T-helper 1 cell (primary cell): ENCODE data around the gene MYCBP.
"Not testable (repeated sequence)": the region's sequence is repeated elsewhere in the genome, so short reads cannot be mapped to it uniquely, and the experiment has no call there.

Experiments
- DNase-seq, 5 donors: peaks; one replicate each; pipeline ENCODE4 v3.0.0-alpha.2; 2012 to 2020
- total RNA-seq, 4 donors: gene quantifications; one replicate each; lab custom pipeline; 2026; lab: John Stamatoyannopoulos, UW

Gene MYCBP
- 4.0 to 8.6 (median 7.3) reads per million in 4 donors for total RNA-seq

- peak; percentile 94 to 98 (median 95) for DNase-seq
Observed at GRCh38 chr1:38873027-38873969, at the start of gene MYCBP. TSS of gene MYCBP (minus strand) at chr1:38873348. CDS start at chr1:38873305, 43 bp downstream.

- DNase-seq: no peak
Observed at GRCh38 chr1:38919130-38919529, 46.0 kb upstream of the MYCBP start.

DNA sequence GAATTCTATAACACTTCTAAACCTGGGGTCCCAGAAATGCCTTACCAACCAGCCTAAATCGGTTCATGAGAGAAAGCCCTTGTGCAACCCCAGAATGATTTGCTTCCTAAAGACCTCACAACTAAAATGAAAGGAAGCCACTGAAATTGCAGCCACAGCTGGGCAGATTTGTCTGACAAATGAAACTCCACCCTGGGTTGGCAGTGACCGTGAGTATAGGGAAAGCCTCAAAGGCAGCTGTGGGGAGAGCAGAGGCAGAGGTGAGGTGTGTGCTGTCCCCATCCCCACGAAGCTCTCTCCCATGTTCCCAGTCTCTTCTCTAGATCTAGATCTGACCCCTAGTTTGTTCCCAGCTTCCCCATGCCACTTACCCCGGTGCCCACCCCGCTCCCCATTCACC is 45.4 kb upstream of the MYCBP start:
- no peak for DNase-seq

DNA sequence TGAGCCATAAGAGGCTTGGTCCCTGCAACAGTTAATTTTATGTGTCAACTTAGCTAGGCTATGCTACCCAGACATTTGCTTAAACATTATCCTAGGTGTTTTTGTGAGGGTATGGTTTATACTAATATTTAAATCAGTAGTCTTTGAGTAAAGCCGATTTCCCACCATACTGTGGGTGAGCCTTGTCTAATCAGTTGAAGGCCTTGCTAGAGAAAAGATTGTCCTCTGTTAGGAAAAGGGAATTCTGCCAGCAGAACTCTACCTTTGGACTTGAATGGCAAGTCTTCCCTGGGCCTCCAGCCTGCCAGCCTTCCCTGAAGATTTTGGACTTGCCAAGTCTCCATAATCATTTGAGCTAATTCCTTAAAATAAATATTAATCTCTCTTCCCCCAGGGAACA is 44.6 kb upstream of the MYCBP start:
- DNase-seq: no peak

DNA sequence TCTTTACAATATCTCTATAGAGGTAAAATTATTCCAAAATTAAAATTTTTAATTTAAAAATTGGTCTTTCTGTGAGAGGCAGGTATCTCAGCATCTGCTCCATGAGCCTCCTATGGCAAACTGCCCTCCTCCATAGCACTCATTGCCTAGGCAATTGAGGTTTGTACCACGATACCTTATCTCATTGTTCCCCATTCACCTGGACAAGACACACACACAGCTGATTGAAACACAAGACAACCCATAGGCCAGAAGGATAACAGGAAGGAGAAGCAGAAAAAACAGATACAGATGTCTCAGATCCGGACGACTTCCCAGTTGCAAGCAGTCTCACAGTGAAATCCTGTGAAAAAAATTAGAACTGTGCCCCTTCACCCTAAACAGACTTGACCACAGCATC is 44.2 kb upstream of the MYCBP start:
- no peak for DNase-seq

DNA sequence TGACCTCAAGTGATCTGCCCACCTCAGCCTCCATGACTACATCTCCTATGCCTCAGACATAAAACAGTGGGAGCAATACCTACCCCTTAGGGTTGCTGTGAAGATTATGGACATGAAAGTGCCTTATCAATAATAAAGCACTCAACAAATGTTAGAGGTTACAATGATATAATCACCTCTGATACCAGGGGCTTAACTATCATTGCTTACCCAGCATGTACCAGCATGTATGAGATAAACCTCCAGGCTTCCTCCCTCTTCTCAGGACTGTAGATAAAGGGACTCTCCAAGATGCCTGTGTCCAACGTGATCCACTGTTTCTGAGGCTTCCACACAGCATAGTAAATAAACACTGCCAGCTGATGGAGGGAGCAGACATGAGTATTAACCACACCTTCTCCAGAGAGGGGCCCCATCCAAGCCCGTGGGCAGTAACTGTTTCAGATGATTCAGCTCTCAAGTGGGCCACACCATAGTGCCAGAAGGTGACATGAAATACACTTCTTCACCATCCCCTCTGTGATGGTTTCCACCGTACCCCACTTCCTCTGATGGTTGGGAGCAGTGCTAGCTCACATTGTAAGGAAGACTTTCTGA is 42.3 kb upstream of the MYCBP start:
- no peak for DNase-seq

DNA sequence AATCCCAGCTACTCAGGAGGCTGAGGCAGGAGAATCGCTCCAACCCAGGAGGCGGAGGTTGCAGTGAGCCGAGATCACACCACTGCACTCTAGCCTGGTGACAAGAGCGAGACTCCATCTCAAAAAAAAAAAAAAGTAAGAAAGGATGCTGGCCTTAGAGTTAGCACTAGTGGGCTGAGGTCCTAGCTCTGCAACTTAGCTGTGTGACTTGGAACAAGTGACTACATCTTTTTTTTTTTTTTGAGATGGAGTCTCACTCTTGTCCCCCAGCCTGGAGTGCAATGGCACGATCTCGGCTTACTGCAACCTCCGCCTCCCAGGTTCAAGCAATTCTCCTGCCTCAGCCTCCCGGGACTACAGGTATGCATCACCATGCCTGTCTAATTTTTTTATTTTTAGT is 41.8 kb upstream of the MYCBP start:
- not testable (repeated sequence) for DNase-seq

GRCh38 chr1:38908821-38909220 is 35.7 kb upstream of the MYCBP start:
- DNase-seq: no peak

GRCh38 chr1:38905985-38906384 is 32.8 kb upstream of the MYCBP start:
- DNase-seq: no peak

GRCh38 chr1:38899560-38899959 is 26.4 kb upstream of the MYCBP start:
- no peak for DNase-seq

- no peak for DNase-seq
Observed at GRCh38 chr1:38898653-38899230, 25.6 kb upstream of the MYCBP start.

DNA sequence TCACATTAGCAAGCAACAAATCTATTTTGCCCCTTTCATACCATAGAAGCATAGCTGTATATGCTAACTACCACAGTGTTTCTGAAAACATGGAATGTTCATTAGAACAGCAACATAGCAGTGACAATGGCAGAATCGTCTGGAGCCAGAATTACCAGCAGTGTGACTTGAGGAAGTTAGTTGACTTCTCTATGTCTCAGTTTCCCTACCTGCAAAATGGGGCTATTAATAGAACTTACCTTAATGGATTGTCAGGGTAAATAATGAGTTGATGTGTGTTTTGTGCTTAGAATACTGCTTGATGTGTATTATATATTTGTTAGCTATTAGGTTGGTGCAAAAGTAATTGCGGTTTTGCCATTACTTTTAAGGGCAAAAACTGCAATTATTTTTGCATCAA is 23.0 kb upstream of the MYCBP start:
- DNase-seq: no peak

- no peak for DNase-seq
Observed at GRCh38 chr1:38892976-38893375, 19.8 kb upstream of the MYCBP start.

GRCh38 chr1:38891753-38892152 is 18.6 kb upstream of the MYCBP start:
- DNase-seq: no peak

DNA sequence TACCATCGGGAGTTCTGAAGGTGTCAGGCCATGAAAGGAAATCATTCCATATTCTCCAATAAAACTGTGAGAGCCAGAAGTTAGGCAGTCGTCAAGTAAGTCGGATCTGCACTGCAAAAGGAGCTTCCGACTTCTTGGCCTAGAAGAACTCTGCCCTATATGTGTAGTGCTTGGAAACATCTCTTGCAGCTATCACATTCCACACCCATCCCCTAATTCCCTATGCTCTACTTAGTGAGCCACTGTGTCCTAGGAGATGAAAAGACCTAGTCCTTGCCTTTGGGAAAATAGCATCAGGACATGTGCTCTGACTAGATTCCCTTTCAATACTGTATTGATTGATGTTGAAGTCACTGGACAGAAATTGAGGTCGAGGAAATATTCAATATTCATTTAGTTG is 16.4 kb upstream of the MYCBP start:
- DNase-seq: no peak

- no peak for DNase-seq
Observed at GRCh38 chr1:38888423-38889333, 15.5 kb upstream of the MYCBP start.

GRCh38 chr1:38885092-38885491 is 11.9 kb upstream of the MYCBP start:
- DNase-seq: no peak

GRCh38 chr1:38881487-38881886 is 8.3 kb upstream of the MYCBP start, which contains the start of gene GJA9:
TSS of gene GJA9 (minus strand) at chr1:38881587. CDS start at chr1:38876098, 5,489 bp downstream.
- no peak for DNase-seq

- DNase-seq: no peak
Observed at GRCh38 chr1:38875811-38876210, 2.7 kb upstream of the MYCBP start.

- DNase-seq: peak in 4 of 5 donors; percentile 13 to 49 (median 18)
Observed at GRCh38 chr1:38872401-38873026, 634 bp downstream of the MYCBP start.

- no peak for DNase-seq
Observed at GRCh38 chr1:38870996-38871395, 2.2 kb downstream of the MYCBP start.

GRCh38 chr1:38867208-38867607 is 5.9 kb downstream of the MYCBP start:
- no peak for DNase-seq
